Measurements from ENCODE around the gene RPS6KA2.
"Not testable (repeated sequence)": the region's sequence is repeated elsewhere in the genome, so short reads cannot be mapped to it uniquely, and the experiment has no call there.

The RPS6KA2 gene

DNA sequence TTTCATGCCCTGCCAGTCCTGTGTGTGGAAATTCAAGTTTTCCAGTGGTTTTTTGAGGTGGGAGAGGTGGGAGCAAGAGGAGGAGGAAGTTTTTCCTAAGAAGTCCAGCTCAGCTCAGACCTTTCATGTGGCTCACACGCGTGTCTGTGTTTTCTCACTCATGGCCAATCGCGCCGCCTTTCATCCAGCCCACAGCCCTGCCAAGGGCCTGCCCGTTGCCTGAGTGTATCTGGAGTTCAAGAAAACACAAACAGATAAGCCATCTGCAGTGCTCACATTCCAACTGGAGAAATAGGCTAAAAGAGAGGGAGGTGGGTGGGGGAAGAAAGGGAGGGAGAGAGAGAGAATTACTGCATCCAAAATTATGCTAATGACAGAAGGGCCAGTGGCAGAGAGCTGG lies 231.7 kb downstream of the RPS6KA2 start:
- DNase-seq (ENCODE audit: low read depth), result no peak

DNA sequence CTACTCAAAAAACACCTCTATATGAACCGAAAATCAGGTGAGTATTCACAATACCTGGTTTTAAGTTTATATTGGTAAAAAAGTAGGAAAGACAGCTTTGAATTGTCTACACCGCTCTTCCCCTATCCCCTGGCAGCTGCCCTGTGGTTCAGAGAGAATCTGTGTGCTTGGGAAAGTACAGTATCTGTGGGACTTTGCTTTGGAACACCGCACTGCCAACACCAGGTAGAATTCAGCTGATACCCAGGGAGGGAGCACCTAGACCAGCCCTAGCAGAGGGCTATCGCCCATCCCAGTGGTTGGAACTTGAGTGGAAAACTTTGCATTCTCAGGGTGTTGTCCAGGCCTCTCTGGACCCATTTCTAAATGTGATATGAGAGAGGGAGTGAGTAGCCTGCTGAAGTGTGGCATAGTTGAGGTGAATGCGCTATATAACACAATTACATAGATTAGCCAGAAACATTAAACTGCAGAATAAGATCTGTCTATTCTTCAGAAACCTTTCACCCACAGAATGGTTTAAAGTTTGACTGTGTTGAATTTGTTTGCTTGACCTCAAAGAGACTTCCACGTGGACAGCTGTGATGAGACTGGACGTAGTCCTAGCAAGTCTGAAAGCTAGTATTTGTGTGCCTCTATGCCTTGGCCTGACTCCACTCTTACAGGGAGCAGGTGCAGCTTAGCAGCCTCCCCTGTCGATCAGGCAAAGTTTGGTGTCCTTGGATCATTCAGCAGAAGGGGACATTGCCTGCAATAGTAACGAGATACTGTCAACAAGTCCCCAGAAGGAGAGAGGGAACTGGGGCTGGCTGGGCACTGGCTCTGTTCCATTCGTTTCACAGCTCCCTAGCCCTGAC lies 232.8 kb downstream of the RPS6KA2 start:
- DNase-seq (ENCODE audit: low read depth), result no peak

DNA sequence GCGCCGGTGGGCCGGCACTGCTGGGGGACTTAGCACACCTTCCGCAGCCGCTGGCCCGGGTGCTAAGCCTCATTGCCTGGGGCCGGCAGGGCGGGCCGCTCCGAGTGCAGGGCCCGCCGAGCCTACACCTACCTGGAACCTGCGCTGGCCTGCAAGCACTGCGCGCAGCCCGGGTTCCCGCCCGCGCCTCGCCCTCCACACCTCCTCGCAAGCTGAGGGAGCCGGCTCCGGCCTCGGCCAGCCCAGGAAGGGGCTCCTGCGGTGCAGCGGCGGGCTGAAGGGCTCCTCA lies 233.6 kb downstream of the RPS6KA2 start:
- DNase-seq (ENCODE audit: low read depth), result no peak

DNA sequence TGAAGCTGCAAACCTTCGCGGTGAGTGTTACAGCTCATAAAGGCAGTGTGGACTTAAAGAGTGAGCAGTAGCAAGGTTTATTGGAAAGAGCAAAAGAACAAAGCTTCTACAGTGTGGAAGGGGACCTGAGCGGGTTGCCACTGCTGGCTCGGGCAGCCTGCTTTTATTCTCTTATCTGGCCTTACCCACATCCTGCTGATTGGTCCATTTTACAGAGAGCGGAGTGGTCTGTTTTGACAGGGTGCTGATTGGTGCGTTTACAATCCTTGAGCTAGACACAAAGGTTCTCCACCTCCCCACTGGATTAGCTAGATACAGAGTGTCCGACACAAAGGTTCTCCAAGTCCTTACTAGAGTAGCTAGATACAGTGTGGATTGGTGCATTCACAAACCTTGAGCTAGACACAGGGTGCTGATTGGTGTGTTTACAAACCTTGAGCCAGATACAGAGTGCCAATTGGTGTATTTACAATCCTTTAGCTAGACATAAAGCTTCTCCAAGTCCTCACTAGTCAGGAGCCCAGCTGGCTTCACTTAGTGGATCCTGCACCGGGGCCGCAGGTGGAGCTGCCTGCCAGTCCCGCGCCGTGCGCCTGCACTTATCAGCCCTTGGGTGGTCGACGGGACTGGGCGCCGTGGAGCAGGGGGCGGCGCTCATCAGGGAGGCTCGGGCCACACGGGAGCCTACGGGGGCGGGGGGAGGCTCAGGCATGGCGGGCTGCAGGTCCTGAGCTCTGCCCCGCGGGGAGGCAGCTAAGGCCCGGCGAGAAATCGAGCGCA lies 234.1 kb downstream of the RPS6KA2 start:
- not testable (repeated sequence) for DNase-seq (ENCODE audit: low read depth)

DNA sequence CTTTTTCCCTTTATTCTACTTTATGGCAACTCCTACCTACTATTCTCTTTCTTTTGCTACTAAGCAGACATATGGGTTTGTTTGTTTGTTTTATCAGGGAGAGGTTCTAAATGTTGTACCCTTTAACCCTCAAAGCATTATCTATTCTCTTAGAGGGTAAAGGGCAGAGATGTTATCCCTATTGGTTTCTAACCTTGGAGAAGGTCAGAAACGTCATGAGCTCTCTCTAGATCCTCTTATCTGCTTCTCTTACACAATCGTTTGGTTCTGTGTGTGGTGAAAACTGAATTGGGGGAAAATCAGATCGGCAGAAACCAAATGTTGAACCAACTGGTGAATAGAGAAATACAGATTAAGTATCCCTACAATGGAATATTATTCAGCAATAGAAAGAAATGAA lies 237.9 kb downstream of the RPS6KA2 start:
- DNase-seq (ENCODE audit: low read depth), result no peak

DNA sequence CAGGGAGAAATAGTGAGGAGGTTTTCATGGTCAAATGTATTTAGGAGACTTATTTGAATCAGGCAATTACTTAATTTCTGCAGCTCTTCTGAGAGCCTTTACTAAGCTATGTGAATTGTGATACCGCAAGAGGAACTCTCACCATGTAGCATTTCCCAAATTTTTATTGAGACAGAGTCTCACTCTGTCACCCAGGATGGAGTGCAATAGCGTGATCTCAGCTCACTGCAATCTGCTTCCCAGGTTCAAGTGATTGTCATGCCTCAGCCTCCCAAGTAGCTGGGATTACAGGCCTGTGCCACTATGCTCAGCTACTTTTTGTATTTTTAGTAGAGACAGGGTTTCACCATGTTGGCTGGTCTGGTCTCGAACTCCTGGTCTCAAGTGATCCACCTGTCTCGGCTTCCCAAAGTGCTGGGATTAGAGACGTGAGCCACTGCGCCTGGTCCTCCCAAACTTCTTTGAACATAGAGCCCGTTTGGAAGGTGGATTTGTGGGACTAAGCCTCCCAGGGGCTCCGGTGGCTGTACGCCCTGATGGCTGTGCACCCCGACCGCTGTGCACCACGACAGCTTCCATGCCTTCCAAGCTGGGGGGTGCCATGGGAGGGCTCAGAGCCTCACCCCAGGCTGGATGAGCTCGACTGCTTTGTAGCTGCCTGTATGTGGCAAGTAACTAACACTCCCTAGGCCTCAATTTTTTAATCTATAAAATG lies 238.6 kb downstream of the RPS6KA2 start:
- DNase-seq (ENCODE audit: low read depth), result no peak

DNA sequence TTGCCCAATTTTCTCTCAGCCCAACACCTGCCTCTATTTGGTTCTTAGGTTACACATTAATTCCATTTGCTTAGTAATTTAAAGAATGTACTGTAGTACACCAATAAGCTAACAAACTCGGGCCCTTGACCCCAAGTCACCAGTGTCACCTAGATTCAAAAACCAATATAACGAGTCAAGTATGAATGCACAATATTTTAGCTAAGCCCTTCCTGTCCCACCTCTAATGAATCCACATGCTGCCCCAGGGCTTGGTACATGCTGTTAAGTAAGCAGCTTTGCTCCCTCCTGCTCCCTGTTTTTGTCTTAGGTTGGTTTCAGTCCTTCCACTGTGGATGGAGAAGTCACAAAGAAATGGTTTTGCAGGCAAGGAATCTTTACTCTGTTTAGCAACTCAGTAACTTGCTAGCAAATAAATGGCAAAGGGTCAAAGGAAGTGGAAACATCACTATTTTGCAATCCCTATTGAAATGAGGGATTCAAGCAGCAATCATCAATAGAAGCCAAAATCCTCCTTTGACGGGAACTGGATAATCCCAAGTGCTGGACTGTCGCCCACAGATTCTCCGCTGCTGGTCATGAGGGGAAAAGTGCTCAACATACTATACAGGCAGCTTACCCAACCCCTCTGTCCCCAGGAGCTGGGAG lies 239.3 kb downstream of the RPS6KA2 start:
- DNase-seq (ENCODE audit: low read depth), result no peak

DNA sequence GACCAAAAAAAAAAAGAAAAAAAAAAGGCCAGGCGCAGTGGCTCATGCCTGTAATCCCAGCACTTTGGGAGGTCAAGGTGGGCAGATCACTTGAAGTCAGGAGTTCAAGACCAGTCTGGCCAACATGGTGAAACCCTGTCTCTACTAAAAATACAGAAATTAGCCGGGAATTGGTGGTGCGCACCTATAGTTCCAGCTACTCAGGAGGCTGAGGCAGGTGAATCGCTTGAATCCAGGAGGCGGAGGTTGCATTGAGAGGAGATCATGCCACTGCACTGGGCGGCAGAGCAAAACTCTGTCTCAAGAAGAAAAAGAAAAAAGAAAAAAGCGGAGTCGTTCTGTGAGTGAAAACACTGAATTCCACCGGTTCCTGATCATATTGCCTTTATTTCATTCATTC lies 240.0 kb downstream of the RPS6KA2 start:
- not testable (repeated sequence) for DNase-seq (ENCODE audit: low read depth)

DNA sequence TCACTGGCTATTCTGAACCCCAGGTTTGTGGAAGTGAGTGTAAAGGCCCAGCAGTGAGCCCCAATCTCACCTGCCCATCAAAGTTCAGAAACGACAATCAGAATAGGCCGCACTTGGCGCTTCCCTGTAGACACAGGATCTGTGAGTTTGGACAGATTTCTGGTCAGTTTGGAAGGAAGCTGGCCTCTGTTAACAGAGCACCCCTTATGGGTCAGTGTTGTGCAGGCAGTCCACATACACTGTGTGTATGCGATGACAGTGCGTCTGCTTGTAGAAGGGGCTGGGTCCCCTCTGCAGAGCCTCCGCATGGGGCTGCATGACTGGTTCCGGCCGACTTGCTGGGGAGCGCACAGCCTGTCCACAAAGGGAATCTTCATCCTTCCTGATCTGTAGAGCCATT lies 240.9 kb downstream of the RPS6KA2 start:
- DNase-seq (ENCODE audit: low read depth), result no peak

DNA sequence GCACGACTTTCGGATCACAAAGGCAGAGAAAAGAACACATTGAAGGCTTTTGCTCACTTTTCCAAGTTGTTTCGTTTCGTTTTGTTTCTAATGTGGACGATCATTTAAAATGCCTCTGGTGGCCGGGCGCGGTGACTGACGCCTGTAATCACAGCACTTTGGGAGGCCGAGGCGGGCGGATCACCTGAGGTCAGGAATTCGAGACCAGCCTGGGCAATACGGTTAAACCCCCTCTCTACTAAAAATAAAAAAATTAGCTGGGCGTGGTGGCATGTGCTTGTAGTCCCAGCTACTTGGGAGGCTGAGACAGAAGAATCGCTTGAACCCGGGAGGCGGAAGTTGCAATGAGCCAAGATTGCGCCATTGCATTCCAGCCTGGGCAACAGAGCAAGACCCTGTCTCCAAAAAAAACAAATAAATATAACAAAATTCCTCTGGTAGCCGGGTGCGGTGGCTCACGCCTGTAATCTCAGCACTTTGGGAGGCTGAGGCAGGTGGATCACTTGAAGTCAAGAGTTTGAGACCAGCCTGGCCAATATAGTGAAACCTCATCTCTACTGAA lies 243.2 kb downstream of the RPS6KA2 start:
- DNase-seq (ENCODE audit: low read depth), result not testable (repeated sequence)

DNA sequence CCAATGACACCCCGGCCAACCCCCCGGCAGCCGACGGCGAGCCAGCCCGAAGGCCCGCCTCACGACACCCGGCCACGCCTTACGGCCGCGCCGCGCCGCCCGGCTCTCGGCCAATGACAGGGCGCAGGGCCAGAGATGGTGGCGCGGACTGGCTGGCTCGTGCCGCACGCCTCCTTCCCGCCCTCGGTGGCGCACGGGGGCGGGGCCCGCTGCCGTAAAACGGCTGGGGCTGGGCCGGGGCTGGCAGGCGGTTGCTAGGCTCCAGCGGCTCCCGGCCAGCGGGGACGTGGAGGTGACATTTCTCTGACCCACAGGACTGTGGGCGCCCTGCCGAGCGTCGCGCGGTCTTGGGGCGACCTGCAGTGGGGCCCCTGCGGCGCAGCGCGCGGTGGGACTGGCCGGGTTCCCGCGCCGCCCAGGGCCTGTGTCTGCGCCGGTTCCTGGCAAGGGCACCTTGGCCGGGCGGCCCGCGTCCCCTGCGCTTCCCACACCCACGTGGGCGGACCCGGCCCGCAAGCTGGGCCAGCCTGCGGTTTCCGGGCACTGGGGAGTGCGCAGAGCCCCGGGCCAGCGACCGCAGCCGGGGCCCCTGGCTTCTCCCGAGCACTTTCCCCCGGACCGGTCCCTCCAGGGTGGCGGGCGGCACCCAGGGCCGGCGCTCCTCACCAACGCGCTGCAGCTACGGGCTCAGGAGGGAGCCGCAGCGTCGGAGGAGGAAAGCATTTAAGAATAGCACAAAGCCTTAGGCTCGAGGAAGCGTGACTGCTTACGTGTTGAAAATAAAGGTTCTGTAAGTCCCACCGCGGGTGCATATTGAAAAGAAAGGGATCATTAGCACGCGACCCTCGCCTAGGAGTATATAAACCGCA lies 243.9 kb downstream of the RPS6KA2 start, which contains the start of gene MPC1:
Gene MPC1, minus strand, starts transcription at position 8 of the 869 bp plus-strand sequence. CDS start 64 bp downstream, outside the sequence.
- DNase-seq (ENCODE audit: low read depth), result peak; percentile 94

DNA sequence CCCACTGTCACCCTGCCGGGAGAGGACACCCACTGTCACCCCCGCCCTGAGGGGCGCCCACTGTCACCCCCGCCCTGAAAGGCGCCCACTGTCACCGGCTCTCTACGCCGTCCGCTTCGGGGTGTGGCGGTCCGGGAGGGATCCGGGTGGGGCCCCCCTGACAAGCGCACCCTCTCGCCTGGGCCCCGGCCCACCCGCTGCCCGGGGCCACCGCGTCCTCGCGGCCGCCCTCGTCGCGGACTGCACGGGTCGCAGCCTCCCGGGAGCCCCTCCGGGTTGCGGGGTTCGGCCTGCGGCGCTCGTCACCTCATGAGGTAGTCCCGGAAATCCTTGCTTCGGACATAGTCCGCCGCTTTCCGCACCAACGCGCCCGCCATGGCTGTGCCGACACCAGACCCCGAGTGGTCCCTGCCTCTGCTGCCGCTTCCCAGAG lies 244.5 kb downstream of the RPS6KA2 start:
- no peak for DNase-seq (ENCODE audit: low read depth)

DNA sequence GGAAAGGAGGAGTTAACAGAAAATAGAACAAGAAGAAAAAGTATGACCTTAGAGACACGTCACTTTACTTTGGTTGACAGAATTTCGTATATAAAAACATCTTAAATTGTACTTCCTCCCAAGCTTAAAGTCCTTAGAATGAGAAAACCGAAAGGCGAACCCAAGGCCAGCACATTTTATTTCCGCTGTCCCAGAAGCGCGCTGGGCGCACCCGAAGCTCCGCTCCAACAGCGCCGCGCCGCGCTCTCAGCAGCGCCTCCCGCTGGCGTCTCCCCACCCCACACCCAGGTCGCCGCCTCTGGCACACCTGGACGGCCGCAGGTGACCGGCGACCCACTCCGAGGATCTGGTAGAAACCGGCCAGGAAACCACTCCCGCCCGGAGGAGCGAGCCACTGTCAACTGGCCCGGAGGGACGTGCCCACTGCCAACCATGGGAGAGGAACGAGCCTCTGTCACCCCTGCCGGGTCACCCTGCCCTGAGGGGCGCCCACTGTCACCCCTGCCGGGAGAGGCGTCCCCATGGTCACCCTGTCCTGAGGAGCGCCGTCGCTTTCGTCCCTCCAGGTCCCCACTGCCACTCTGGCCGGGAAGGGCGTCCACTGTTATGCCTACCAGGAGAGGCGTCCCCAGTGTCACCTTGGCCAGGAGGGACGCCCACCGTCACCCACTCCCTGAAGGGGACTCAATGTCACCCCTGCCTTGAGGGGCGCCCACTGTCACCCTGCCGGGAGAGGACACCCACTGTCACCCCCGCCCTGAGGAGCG lies 245.1 kb downstream of the RPS6KA2 start:
- DNase-seq (ENCODE audit: low read depth), result peak; percentile 50

DNA sequence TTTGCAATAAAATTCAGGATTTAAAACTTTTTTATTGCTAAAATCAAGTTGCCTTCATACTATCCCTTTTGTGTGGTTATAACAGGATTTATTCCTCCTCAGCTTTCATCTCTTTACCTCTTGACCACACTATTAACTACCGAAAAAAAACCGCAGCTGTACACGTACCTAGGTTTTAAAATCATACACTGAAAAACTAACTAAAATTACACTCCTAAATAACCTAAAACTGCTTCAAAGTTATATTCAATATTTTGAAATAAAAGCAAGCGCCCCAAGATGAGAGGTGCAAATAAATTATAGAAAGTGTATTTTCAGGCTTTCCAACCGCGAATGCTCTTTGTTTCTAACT lies 245.7 kb downstream of the RPS6KA2 start:
- no peak for DNase-seq (ENCODE audit: low read depth)

DNA sequence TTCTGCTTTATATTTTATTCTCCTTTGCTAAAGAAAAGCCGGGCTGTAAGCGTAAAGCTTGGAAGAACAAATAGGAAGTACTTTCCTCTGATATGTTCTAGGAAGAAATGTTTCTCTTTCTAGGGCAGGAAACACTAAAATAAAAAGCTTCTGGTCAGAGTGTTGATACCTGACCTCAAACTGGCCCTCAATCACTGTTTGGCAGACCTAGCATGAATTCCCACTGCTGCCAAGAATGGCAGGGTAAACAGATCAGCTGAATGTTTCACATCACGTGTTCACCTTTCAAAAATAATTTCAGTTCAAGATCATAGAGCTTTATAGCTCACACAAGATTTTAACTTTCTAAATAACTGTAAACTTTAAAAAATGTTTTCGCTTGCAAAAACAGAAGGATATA lies 247.3 kb downstream of the RPS6KA2 start:
- no peak for DNase-seq (ENCODE audit: low read depth)

DNA sequence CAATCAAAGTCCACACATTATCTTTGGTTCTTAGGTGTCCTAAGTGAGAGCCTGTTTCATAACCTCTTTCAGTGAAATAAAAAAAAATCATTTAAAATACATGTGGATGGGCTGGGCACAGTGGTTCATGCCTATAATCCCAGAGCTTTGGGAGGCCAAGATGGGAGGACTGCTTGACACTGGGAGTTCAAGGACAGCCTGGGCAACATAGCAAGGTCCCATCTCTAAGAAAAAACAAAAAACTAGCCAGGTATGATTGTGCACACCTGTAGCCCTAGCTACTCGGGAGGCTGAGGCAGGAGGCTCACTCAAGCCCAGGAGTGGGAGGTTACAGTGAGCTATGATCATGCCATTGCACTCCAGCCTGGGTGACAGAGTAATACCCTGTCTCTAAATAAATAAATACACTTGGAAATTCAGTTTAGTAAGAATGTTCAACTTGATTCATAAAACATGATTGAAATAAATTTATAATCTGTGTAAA lies 247.9 kb downstream of the RPS6KA2 start:
- no peak for DNase-seq (ENCODE audit: low read depth)

DNA sequence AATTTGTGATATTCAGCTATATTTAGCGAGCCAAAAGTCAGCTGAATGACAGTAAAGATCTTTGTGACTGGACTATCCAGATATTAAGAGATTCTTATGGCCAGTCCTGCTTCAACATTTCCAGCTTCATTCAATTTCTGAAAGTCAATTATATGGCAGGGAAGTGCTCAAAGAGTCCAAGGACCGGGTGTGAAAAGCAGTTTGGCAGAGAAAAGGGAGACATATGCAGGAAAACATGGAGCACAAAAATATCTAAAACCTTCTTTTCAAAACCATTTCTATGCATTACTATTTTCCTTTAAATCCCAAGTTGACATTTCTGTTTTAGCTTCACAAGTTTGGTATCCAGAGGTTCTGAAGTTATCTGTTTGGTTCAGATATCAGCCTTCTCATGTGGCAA lies 249.3 kb downstream of the RPS6KA2 start:
- DNase-seq (ENCODE audit: low read depth), result no peak

DNA sequence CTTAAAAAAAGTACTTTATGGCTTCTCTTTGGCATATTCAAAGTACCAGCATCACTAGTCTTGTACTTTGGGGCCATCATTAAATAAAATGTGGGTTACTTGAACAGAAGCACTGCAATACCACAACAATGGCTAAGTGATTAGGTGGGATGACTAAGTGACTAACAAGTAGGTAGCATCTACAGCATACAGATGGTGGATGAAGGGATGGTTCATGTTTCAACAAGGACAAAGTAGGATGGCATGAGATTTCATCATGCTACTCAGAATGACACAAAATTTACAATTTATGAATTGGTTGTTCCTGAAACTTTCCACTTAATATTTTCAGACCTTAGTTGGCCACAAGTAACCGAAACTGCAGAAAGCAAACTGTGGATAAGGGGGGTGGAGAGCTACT lies 252.0 kb downstream of the RPS6KA2 start:
- no peak for DNase-seq (ENCODE audit: low read depth)

DNA sequence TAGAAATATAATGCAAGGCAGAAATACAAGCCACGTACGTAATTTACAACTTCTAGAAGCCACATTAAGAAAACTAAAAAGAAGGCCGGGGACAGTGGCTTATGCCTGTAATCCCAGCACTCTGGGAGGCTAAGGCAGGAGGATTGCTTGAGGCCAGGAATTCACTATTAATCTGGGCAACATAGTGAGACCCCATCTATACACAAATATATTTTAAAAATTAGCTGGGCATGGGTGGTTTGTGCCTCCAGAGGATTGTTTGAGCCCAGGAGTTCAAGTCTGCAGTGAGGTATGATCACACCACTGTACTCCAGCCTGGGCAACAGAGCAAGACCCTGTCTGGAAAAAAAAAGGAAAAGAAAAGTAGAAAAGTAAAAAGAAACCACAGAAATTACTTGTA lies 256.6 kb downstream of the RPS6KA2 start:
- no peak for DNase-seq (ENCODE audit: low read depth)

DNA sequence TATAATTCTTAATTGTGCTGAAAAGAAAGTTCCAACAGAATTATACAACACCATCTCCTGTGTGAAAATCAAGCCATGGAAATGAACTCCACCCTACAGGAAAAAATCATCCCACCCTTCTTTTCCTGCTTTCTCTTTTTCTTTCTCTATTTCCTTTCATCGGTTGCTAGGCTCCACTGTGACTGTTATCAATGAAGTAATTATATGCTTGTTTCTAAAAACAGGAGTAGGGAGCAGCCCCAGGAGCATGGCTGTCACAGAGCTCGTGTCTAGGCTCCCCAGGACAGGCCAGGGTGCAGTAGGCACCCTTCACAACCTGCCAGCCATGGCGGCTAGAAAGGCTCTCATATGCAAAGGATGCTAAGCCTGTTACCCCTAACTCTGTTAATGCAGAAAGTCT lies 257.3 kb downstream of the RPS6KA2 start:
- DNase-seq (ENCODE audit: low read depth), result no peak
